Left ventricle myocardium inferior (tissue), 1 donor: ENCODE results near the gene ANKRD23. TPM values are rescaled to one million over a fixed set of nuclear protein-coding genes. Genes with fewer than 3 reads are reported as not detected.

Experiments used
- DNase-seq: peaks from one replicate; pipeline ENCODE4 v3.0.0-alpha.2; 2020
- H3K27ac ChIP-seq: fragments of 200-600 bp; replicated peaks from 2 replicates; pipeline ENCODE4 v1.8.0; 2021
- H3K27me3 ChIP-seq: fragments of 200-600 bp; 2 replicates; pipeline ENCODE4 v1.8.0; 2021; ENCODE audit warnings: low read depth
- H3K36me3 ChIP-seq: fragments of 200-600 bp; 2 replicates; pipeline ENCODE4 v1.8.0; 2021
- H3K4me1 ChIP-seq: fragments of 200-600 bp; 2 replicates; pipeline ENCODE4 v1.8.0; 2021
- H3K4me3 ChIP-seq: fragments of 200-600 bp; 2 replicates; pipeline ENCODE4 v1.8.0; 2021; ENCODE audit warnings: mild to moderate bottlenecking, moderate library complexity
- H3K9me3 ChIP-seq: fragments of 200-600 bp; replicated peaks from 2 replicates; pipeline ENCODE4 v1.8.0; 2021
- CTCF ChIP-seq: fragments of 200-600 bp; IDR thresholded peaks from 2 replicates; pipeline ENCODE4 v1.8.0; 2021; ENCODE audit warnings: antibody characterized with exemption, mild to moderate bottlenecking, borderline replicate concordance
- intact Hi-C: fragments of 100-400 bp; cut with micrococcal nuclease; formaldehyde crosslinking; loops from one replicate; pipeline ENCODE4 v1.11.0; 2022
- total RNA-seq: library from RNA; stranded (reverse); fragmentation: NEBNext Ultra II Directional; extraction: Animal tissue kit (Norgen Biotek cat#: 25700); gene quantifications from one replicate; pipeline ENCODE4 v1.2.1, GENCODE V29; 2021
- donor health status: DM: no; HTN: yes; CAD: no; lungs with severe emphysema.

The ANKRD23 gene
- total RNA-seq, 1 donor from 2014 or later = 14.4 TPM

GRCh38 chr2:96879545-96880040 lies 35.8 kb upstream of the ANKRD23 start:
- Histone ChIP-seq H3K4me3 (no peak overlapping the region), H3K4me1 (peaks cover 43% of the 10 kb centered on the region), H3K9me3 (no peaks in the 10 kb centered on the region), H3K36me3 (no peaks in the 10 kb centered on the region), H3K27me3 (no peaks in the 10 kb centered on the region), H3K27ac (no peak overlapping the region)
- intact Hi-C loops = no loop called here
- TF ChIP-seq CTCF = no peak
- no peak for DNase-seq

GRCh38 chr2:96878796-96879544 lies 35.1 kb upstream of the ANKRD23 start:
- H3K27me3 ChIP-seq = no peaks in the 10 kb centered on the region
- H3K36me3 ChIP-seq = no peaks in the 10 kb centered on the region
- no peak overlapping the region for H3K27ac ChIP-seq
- no peak for DNase-seq
- intact Hi-C loops = no loop called here
- H3K4me1 ChIP-seq = peaks cover 43% of the 10 kb centered on the region
- no peak overlapping the region for H3K4me3 ChIP-seq
- no peak for TF ChIP-seq CTCF
- no peaks in the 10 kb centered on the region for H3K9me3 ChIP-seq

- no peak for DNase-seq
- intact Hi-C loops = no loop called here
Measured at GRCh38 chr2:96878171-96878570, 34.4 kb upstream of the ANKRD23 start.

GRCh38 chr2:96877631-96878092 lies 33.8 kb upstream of the ANKRD23 start:
- peaks cover 47% of the 10 kb centered on the region for H3K4me1 ChIP-seq
- intact Hi-C loops = no loop called here

More at GRCh38 chr2:96878171-96878570, 34.4 kb upstream of the ANKRD23 start:
- H3K9me3 ChIP-seq = no peaks in the 10 kb centered on the region
- no peaks in the 10 kb centered on the region for H3K27me3 ChIP-seq
- peaks cover 43% of the 10 kb centered on the region for H3K4me1 ChIP-seq
- H3K27ac ChIP-seq = no peak overlapping the region
- TF ChIP-seq CTCF = no peak
- no peaks in the 10 kb centered on the region for H3K36me3 ChIP-seq
- no peak overlapping the region for H3K4me3 ChIP-seq

DNA sequence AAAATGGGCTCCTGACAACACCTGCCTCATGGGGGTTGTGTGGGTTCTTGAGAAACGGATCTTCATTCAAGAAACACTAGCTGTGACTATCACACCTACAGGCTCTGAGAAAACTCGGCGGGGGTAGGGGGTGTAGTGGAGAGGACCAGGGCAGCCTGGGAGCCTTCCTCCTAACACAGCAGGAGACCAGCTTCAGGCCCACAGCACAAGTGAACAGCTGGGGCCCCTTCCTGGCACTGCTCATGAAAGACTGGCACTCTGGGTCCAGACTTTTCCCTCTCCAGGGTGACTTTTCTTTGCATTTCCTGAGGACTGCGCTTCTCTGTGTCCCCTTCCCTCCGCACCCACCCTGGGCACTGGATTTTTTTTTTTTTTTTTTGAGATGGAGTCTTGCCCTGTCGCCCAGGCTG lies 33.2 kb upstream of the ANKRD23 start:
- no peaks in the 10 kb centered on the region for H3K36me3 ChIP-seq

More at GRCh38 chr2:96877631-96878092, 33.8 kb upstream of the ANKRD23 start:
- TF ChIP-seq CTCF = no peak
- no peak overlapping the region for H3K27ac ChIP-seq
- DNase-seq = no peak
- H3K4me3 ChIP-seq = no peak overlapping the region
- H3K36me3 ChIP-seq = no peaks in the 10 kb centered on the region
- no peaks in the 10 kb centered on the region for H3K27me3 ChIP-seq
- no peaks in the 10 kb centered on the region for H3K9me3 ChIP-seq

More for the DNA sequence above, 33.2 kb upstream of the ANKRD23 start:
- H3K9me3 ChIP-seq = no peaks in the 10 kb centered on the region
- intact Hi-C loops = no loop called here
- H3K4me3 ChIP-seq = no peak overlapping the region
- peaks cover 48% of the 10 kb centered on the region for H3K4me1 ChIP-seq
- no peak overlapping the region for H3K27ac ChIP-seq
- no peak for TF ChIP-seq CTCF
- H3K27me3 ChIP-seq = no peaks in the 10 kb centered on the region
- DNase-seq = no peak
